Natural killer cell (primary cell): ENCODE results near the gene RUNDC1. TPM values are rescaled to one million over a fixed set of nuclear protein-coding genes. Genes with fewer than 3 reads are reported as not detected.

Experiments used
- ATAC-seq, 3 donors: fragments of 150-1000 bp in 2 of 3; fragments of 200-7000 bp in 1 of 3; cut with Tn5 transposase; 1 replicate in 1 of 3; 2 replicates in 2 of 3; pipeline ENCODE4 v1.10.0; 2021; ENCODE audit warnings: mild to moderate bottlenecking in 2 of 3, moderate library complexity in 2 of 3
- DNase-seq, 2 donors: peaks; one replicate each; pipeline versions ENCODE4 v3.0.0 to v3.0.0-alpha.2; 2013 to 2021; ENCODE audit warnings: mixed read lengths in 1 of 2
- H3K27ac ChIP-seq: one replicate; pipeline ENCODE4 v1.5.1; 2013; ENCODE audit warnings: mild to moderate bottlenecking, low read length
- H3K27me3 ChIP-seq: one replicate; pipeline ENCODE4 v1.6.1; 2013; ENCODE audit warnings: low read length; ENCODE audit not compliant: control insufficient read depth, insufficient read depth
- H3K36me3 ChIP-seq: one replicate; pipeline ENCODE4 v1.6.1; 2013; ENCODE audit warnings: low read length; ENCODE audit not compliant: control insufficient read depth, insufficient read depth
- H3K4me1 ChIP-seq: one replicate; pipeline ENCODE4 v1.6.1; 2013; ENCODE audit warnings: low read length; ENCODE audit not compliant: control insufficient read depth, insufficient read depth
- H3K4me3 ChIP-seq: one replicate; pipeline ENCODE4 v1.5.1; 2013; ENCODE audit warnings: low read length
- H3K9me3 ChIP-seq: one replicate; pipeline ENCODE4 v1.6.1; 2013; ENCODE audit warnings: low read length; ENCODE audit not compliant: control insufficient read depth, insufficient read depth
- H3K27ac Mint-ChIP-seq, 2 donors: one replicate each; pipeline ENCODE4 v1.8.0; 2022; ENCODE audit warnings: mild to moderate bottlenecking in 2 of 2, mixed read lengths in 2 of 2, moderate library complexity in 1 of 2
- H3K27me3 Mint-ChIP-seq, 2 donors: one replicate each; pipeline ENCODE4 v1.8.0; 2022; ENCODE audit warnings: low read depth in 2 of 2, mixed read lengths in 2 of 2
- H3K36me3 Mint-ChIP-seq: one replicate; pipeline ENCODE4 v1.8.0; 2022; ENCODE audit warnings: mixed read lengths
- H3K4me1 Mint-ChIP-seq, 2 donors: one replicate each; pipeline ENCODE4 v1.8.0; 2022; ENCODE audit warnings: mixed read lengths in 2 of 2
- H3K4me3 Mint-ChIP-seq: one replicate; pipeline ENCODE4 v1.8.0; 2022; ENCODE audit warnings: mild to moderate bottlenecking, moderate library complexity, mixed read lengths
- H3K9me3 Mint-ChIP-seq, 2 donors: one replicate each; pipeline ENCODE4 v1.8.0; 2022; ENCODE audit warnings: mixed read lengths in 2 of 2
- WGBS: methylation state at CpG from one replicate; pipeline ENCODE4 v1.1.7; 2013; ENCODE audit warnings: missing lambda C conversion rate; ENCODE audit not compliant: insufficient coverage; 5-methylcytosine and 5-hydroxymethylcytosine counted together
- intact Hi-C: fragments of 100-400 bp; cut with micrococcal nuclease; formaldehyde crosslinking; loops from one replicate; pipeline ENCODE4 v1.14.2; 2022
- total RNA-seq, 4 donors: library from RNA; stranded (reverse); fragments of 120-200 nt in 1 of 4; gene quantifications; one replicate each; pipeline versions ENCODE4 v1.2.3 to v1.2.4, GENCODE V29; 2013 to 2022
- TF ChIP-seq, protein P1 (sequence below): fragments of 200-600 bp; IDR thresholded peaks from one replicate; pipeline ENCODE4 v1.8.0; 2022; ENCODE audit warnings: antibody characterized with exemption

RUNDC1 gene
- total RNA-seq, 3 donors from 2014 or later (not counting 1 experiment from before 2014, with no cell fraction given): 11.6 to 15.8 (median 14.6) TPM

DNA sequence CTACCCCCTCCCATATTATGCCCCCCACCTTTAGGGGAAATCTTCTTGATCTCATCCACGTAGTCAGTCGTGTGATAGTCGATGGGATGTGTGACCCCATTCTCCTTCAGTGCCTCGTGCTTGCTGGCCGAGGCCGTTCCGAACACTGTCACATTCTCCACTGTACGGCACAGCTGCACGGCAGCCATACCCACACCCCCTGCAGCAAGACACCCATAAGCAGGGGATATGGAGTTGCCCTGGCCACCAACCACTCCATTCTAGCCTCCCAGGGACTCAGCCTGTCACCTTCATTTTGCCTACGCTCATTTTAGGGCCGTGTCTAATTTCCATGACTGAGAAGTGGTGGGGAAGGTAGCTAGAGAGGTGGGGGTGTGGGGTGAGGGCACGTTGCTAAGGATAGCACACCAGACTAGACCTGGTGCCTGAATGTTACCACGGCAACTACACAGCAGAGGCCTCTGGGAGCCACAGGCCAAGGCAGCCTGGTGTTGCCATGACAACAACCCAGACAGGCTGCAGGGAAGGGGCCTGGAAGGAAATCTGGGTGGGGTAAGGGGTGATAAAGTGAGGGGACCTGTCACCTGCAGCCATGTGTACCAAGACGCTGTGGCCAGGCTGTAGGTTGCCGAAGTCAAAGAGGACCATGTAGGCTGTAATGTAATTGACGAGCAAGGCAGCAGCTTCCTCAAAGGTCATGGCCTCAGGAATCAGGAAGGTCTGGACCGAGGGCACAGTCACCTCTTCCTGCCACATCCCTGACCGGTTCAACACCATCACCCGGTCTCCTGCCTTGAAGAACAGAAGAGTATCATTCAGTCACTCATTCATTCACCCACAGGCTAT is 37.9 kb downstream of the RUNDC1 start:
- H3K4me1 ChIP-seq: peaks cover 18% of the 10 kb centered on the region
- DNase-seq (peak in 1 of 2 donors; percentile 72), ATAC-seq (peak in 2 of 3 donors; percentile 11 to 23)
- H3K9me3 ChIP-seq: no peaks in the 10 kb centered on the region
- no peak overlapping the region for H3K4me3 Mint-ChIP-seq
- no peak overlapping the region for H3K4me3 ChIP-seq
- H3K9me3 Mint-ChIP-seq: no peaks in the 10 kb centered on the region
- no peaks in the 10 kb centered on the region for H3K27me3 Mint-ChIP-seq
- peaks cover 0 to 32% of the 10 kb centered on the region in 2 donors for H3K4me1 Mint-ChIP-seq
- no peaks in the 10 kb centered on the region for H3K27me3 ChIP-seq
- H3K36me3 Mint-ChIP-seq: no peaks in the 10 kb centered on the region
- 73% methylated on average over 19 of the region's 19 CpGs for WGBS
- no peak overlapping the region for H3K27ac ChIP-seq
- TF ChIP-seq, protein P1, sequence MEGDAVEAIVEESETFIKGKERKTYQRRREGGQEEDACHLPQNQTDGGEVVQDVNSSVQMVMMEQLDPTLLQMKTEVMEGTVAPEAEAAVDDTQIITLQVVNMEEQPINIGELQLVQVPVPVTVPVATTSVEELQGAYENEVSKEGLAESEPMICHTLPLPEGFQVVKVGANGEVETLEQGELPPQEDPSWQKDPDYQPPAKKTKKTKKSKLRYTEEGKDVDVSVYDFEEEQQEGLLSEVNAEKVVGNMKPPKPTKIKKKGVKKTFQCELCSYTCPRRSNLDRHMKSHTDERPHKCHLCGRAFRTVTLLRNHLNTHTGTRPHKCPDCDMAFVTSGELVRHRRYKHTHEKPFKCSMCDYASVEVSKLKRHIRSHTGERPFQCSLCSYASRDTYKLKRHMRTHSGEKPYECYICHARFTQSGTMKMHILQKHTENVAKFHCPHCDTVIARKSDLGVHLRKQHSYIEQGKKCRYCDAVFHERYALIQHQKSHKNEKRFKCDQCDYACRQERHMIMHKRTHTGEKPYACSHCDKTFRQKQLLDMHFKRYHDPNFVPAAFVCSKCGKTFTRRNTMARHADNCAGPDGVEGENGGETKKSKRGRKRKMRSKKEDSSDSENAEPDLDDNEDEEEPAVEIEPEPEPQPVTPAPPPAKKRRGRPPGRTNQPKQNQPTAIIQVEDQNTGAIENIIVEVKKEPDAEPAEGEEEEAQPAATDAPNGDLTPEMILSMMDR: no peak
- peaks cover 16% of the 10 kb centered on the region for H3K36me3 ChIP-seq
- intact Hi-C loops: no loop called here
- H3K27ac Mint-ChIP-seq: peak overlapping the region in 1 of 2 donors; percentile 68

DNA sequence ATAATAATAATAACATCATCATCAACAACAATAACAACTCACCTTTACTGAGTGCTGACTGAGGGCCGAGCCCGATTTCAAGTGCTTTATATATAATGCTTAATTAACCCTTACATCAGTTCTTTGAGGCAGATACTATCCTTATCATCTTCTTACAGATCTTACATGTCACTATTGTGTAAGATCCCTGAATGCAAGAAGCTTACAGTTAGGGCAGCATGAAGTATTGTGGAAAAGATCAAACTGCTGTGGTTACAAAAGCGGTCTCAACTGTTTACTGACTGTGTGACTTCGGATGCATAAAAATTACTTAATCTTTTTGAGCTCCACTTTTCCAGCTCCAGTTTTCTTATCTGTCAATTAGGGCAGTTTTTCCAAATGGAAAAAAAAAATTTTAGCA is 38.6 kb downstream of the RUNDC1 start:
- WGBS: 50% methylated on average over 4 of the region's 4 CpGs
- no peak overlapping the region for H3K4me3 ChIP-seq
- TF ChIP-seq, protein P1: no peak

DNA sequence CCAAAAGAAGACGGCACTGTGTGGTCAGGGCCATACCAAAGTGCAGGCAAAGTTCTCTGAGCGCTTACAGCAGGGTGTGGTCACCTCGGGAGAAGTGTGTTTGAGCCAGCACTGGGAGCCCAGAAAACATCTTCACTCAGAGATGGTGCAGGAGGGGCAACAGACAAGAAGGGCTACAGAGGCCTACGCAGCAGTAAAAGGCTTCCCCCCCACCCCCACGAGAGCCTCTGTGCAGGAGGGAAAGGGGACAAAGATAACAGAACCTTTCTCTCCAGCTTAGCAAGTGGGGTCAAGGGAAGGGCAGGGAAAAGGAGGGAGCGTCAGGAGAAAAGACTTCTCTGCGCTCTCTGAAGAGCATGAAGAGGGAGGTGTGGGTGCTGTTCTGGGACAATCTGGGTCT is 39.1 kb downstream of the RUNDC1 start:
- peak overlapping the region in 1 of 2 donors; percentile 68 for H3K27ac Mint-ChIP-seq
- no peaks in the 10 kb centered on the region for H3K9me3 Mint-ChIP-seq
- 62% methylated on average over 5 of the region's 7 CpGs for WGBS
- no peaks in the 10 kb centered on the region for H3K27me3 Mint-ChIP-seq
- peaks cover 3 to 35% of the 10 kb centered on the region in 2 donors for H3K4me1 Mint-ChIP-seq
- no peaks in the 10 kb centered on the region for H3K36me3 Mint-ChIP-seq
- Histone ChIP-seq H3K27ac (no peak overlapping the region), H3K36me3 (peaks cover 4% of the 10 kb centered on the region), H3K4me3 (no peak overlapping the region), H3K4me1 (peaks cover 26% of the 10 kb centered on the region), H3K9me3 (no peaks in the 10 kb centered on the region), H3K27me3 (no peaks in the 10 kb centered on the region)
- H3K4me3 Mint-ChIP-seq: peak overlapping the region; percentile 47
- TF ChIP-seq, protein P1: no peak
- no peak for DNase-seq
- no peak for ATAC-seq
- intact Hi-C loops: no loop called here

More for the DNA sequence above, 38.6 kb downstream of the RUNDC1 start:
- peaks cover 9% of the 10 kb centered on the region for H3K36me3 ChIP-seq
- peaks cover 21% of the 10 kb centered on the region for H3K4me1 ChIP-seq
- Mint-ChIP-seq H3K4me1 (peaks cover 0 to 32% of the 10 kb centered on the region in 2 donors), H3K9me3 (no peaks in the 10 kb centered on the region), H3K27ac (peak overlapping the region in 1 of 2 donors; percentile 68), H3K4me3 (peak overlapping the region; percentile 25), H3K36me3 (no peaks in the 10 kb centered on the region), H3K27me3 (no peaks in the 10 kb centered on the region)
- no peaks in the 10 kb centered on the region for H3K9me3 ChIP-seq
- no peak overlapping the region for H3K27ac ChIP-seq
- DNase-seq: peak in 1 of 2 donors; percentile 38
- H3K27me3 ChIP-seq: no peaks in the 10 kb centered on the region
- intact Hi-C loops: no loop called here
- ATAC-seq: no peak
